ENCODE data around the gene C6orf89.

GRCh38 chr6:36925809-36926208 lies 40.1 kb downstream of the C6orf89 start:
- TF ChIP-seq EZH2 (IDR thresholded peaks at IDR 0.05) (no peak), CTCF (IDR thresholded peaks at IDR 0.05 in 2 of 3, conservative IDR thresholded peaks at IDR 0.05 in 1 of 3; ENCODE audit: borderline replicate concordance in 1 of 3, insufficient read depth in 1 of 3, low read depth in 2 of 3, low read length in 2 of 3) (no peak), ATF3 (IDR thresholded peaks at IDR 0.05) (no peak), REST (IDR thresholded peaks at IDR 0.05; ENCODE audit: low read depth) (no peak), POLR2A (IDR thresholded peaks at IDR 0.05; ENCODE audit: borderline replicate concordance, extremely low read depth, insufficient read depth, insufficient read length) (no peak), RAD21 (IDR thresholded peaks at IDR 0.05; ENCODE audit: low read depth) (no peak), ZNF274 (IDR thresholded peaks at IDR 0.05; ENCODE audit: low read depth, low read length) (no peak), SIN3A (IDR thresholded peaks at IDR 0.05; ENCODE audit: low read depth) (no peak)

Data from HCT116 (cell line).